ENCODE measurements around the gene GPC6.
"Not testable (repeated sequence)": the region's sequence is repeated elsewhere in the genome, so short reads cannot be mapped to it uniquely, and the experiment has no call there.

GPC6 gene

GRCh38 chr13:93226623-93227279 lies at the start of gene GPC6:
GPC6 (plus strand) TSS chr13:93226807.
- peak; percentile 90 for DNase-seq

- DNase-seq = no peak
Observed at GRCh38 chr13:93180356-93180969, 46.1 kb upstream of the GPC6 start.

- no peak for DNase-seq
Observed at GRCh38 chr13:93182406-93182805, 44.2 kb upstream of the GPC6 start.

- DNase-seq = no peak
Observed at GRCh38 chr13:93183302-93183701, 43.3 kb upstream of the GPC6 start.

GRCh38 chr13:93190006-93190405 lies 36.6 kb upstream of the GPC6 start:
- DNase-seq = no peak

GRCh38 chr13:93193682-93194081 lies 32.9 kb upstream of the GPC6 start:
- DNase-seq = no peak

GRCh38 chr13:93199856-93200255 lies 26.8 kb upstream of the GPC6 start:
- DNase-seq = no peak

- no peak for DNase-seq
Observed at GRCh38 chr13:93200626-93201025, 26.0 kb upstream of the GPC6 start.

- no peak for DNase-seq
Observed at GRCh38 chr13:93201992-93202558, 24.5 kb upstream of the GPC6 start.

- DNase-seq = not testable (repeated sequence)
Observed at GRCh38 chr13:93206778-93207392, 19.7 kb upstream of the GPC6 start.

GRCh38 chr13:93216122-93216521 lies 10.5 kb upstream of the GPC6 start:
- no peak for DNase-seq

- peak; percentile 58 for DNase-seq
Observed at GRCh38 chr13:93217721-93218261, 8.8 kb upstream of the GPC6 start.

GRCh38 chr13:93218583-93218982 lies 8.0 kb upstream of the GPC6 start:
- DNase-seq = no peak

- no peak for DNase-seq
Observed at GRCh38 chr13:93220073-93220472, 6.5 kb upstream of the GPC6 start.

- no peak for DNase-seq
Observed at GRCh38 chr13:93222976-93223375, 3.6 kb upstream of the GPC6 start.

- no peak for DNase-seq
Observed at GRCh38 chr13:93224535-93224934, 2.1 kb upstream of the GPC6 start.

GRCh38 chr13:93225610-93226009 lies 997 bp upstream of the GPC6 start:
- no peak for DNase-seq

GRCh38 chr13:93226065-93226622 lies 463 bp upstream of the GPC6 start:
- no peak for DNase-seq

- peak; percentile 50 for DNase-seq
Observed at GRCh38 chr13:93227280-93227877, 772 bp downstream of the GPC6 start.

GRCh38 chr13:93227878-93228642 lies 1.5 kb downstream of the GPC6 start:
- DNase-seq = peak; percentile 82

- no peak for DNase-seq
Observed at GRCh38 chr13:93228643-93228937, 2.0 kb downstream of the GPC6 start.

GRCh38 chr13:93230261-93230855 lies 3.8 kb downstream of the GPC6 start:
- DNase-seq = no peak
